ENCODE data around the gene WDFY4. TPM values are rescaled to one million over a fixed set of nuclear protein-coding genes. Genes with fewer than 3 reads are reported as not detected.

WDFY4 gene
- total and polyA plus RNA-seq, 9 donors: 1.2 to 3.9 (median 2.4) TPM

DNA sequence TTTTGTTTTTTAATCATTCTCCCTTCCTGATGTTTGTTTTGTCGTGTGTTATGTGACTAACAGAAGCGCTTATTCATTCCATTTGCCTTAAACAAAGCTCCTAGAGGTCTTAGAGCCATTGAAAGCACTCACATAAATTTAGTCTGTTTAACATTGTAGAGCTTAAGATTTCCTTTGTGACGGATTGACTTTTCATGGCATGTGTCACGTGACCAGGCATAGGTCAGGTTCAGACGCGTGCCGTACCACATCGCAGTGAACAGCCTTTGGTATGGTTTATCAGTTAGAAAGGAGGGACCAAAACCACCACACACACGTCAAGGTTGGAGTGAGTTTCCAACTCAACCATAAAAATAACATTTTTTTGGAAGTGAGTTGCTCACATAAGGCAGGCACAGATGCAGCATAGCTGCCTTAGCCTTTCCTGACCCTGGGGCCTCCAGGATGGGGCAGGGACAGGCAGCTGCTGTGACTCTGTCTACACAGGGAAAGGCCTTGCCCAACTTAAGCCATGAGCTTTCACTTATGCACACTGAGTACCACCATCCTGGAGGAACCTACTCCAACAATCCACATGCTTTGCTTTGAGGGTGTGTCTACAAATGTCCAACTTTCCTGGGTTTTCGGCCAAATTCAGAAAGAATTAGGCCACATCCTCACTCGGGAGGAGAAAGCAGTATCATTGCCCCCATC, 55.5 kb downstream of the WDFY4 start:
- no peak overlapping the region for H3K27ac ChIP-seq (ENCODE audit: low read length)
- no peak for DNase-seq
- H3K4me1 ChIP-seq (ENCODE audit: control insufficient read depth, insufficient read depth, low read length): peaks cover 6% of the 10 kb centered on the region
- H3K27me3 ChIP-seq (ENCODE audit: control insufficient read depth, insufficient read depth, low read length): no peaks in the 10 kb centered on the region
- no peaks in the 10 kb centered on the region for H3K9me3 ChIP-seq (replicated peaks; ENCODE audit: control insufficient read depth, low read depth, low read length)
- no peaks in the 10 kb centered on the region for H3K36me3 ChIP-seq (ENCODE audit: control insufficient read depth, insufficient read depth, low read length)
- no peak overlapping the region for H3K4me3 ChIP-seq (ENCODE audit: low read length)
- 59% methylated on average over 2 of the region's 11 CpGs for WGBS (ENCODE audit: insufficient coverage)

- no peaks in the 10 kb centered on the region for H3K36me3 ChIP-seq (ENCODE audit: control insufficient read depth, insufficient read depth, low read length)
- WGBS (ENCODE audit: insufficient coverage): 20% methylated on average over 1 of the region's 2 CpGs
- H3K4me3 ChIP-seq (ENCODE audit: low read length): no peak overlapping the region
- peak; percentile 57 for DNase-seq
- no peak overlapping the region for H3K27ac ChIP-seq (ENCODE audit: low read length)
- peaks cover 6% of the 10 kb centered on the region for H3K4me1 ChIP-seq (ENCODE audit: control insufficient read depth, insufficient read depth, low read length)
- no peaks in the 10 kb centered on the region for H3K9me3 ChIP-seq (replicated peaks; ENCODE audit: control insufficient read depth, low read depth, low read length)
- no peaks in the 10 kb centered on the region for H3K27me3 ChIP-seq (ENCODE audit: control insufficient read depth, insufficient read depth, low read length)
These were observed 56.3 kb downstream of the WDFY4 start for GRCh38 chr10:48740988-48741387.

DNA sequence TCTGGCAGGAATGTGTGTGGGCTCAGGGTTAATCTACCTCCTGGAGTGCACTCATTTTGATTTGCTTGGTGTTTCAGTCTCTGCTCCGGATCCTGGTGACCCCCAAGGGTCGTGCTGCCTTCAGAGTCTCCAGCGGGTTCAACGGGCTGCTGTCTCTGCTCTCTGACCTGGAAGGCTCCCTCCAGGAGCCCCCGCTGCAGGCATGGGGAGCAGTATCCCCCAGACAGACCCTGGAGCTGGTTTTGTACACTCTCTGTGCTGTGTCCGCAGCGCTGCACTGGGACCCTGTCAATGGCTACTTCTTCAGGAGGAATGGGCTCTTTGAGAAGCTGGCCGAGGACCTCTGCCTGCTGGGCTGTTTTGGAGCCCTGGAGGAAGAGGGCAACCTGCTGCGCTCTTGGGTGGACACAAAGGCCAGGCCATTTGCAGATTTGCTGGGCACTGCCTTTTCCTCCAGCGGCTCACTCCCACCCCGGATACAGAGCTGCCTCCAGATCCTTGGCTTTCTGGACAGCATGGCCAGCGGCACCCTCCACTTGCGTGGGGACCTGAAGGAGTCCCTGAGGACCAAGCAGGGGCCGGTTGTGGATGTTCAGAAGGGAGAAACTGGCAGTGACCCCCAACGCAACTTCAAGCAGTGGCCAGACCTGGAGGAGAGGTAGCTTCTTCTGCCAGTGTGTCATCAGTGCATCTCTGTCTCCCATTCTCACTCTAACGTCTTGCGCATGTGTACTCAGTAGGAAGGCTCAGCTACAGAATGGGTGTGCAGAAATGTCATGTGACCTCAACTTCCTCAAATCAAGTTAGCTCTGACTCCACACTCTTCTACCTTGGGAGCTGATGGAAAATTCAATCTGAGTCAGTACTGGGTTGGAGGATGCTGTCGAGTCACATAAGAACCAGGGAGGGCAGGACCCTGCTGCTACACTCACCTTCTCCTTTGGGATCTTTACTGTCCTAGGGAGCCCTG, 58.5 kb downstream of the WDFY4 start:
- no peak for DNase-seq
- Histone ChIP-seq H3K27me3 (ENCODE audit: control insufficient read depth, insufficient read depth, low read length) (no peaks in the 10 kb centered on the region), H3K9me3 (replicated peaks; ENCODE audit: control insufficient read depth, low read depth, low read length) (no peaks in the 10 kb centered on the region), H3K4me1 (ENCODE audit: control insufficient read depth, insufficient read depth, low read length) (peaks cover 6% of the 10 kb centered on the region), H3K27ac (ENCODE audit: low read length) (no peak overlapping the region), H3K36me3 (ENCODE audit: control insufficient read depth, insufficient read depth, low read length) (no peaks in the 10 kb centered on the region), H3K4me3 (ENCODE audit: low read length) (no peak overlapping the region)
- WGBS (ENCODE audit: insufficient coverage): 90% methylated on average over 10 of the region's 18 CpGs

DNA sequence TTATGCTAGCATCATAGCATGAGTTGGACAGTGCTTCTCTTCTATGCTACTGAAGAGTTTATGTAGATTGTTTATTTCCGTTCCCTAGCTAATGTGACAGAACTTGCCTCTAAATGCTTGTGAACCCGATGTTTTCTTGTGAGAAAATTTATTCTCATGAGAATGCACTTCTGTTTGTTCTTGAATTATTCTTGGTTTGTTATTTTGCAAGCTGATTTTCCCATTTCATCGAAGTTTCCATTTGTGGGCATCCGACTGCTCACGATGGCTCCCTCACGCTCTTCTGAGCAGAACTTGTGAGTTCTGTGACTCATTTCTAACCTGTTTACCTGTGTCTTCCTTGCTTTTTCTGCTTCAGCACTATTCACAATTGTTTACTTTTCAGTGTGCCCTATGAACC, 59.9 kb downstream of the WDFY4 start:
- no peaks in the 10 kb centered on the region for H3K27me3 ChIP-seq (ENCODE audit: control insufficient read depth, insufficient read depth, low read length)
- H3K36me3 ChIP-seq (ENCODE audit: control insufficient read depth, insufficient read depth, low read length): no peaks in the 10 kb centered on the region
- no peak overlapping the region for H3K4me3 ChIP-seq (ENCODE audit: low read length)
- 98% methylated on average over 4 of the region's 6 CpGs for WGBS (ENCODE audit: insufficient coverage)
- H3K9me3 ChIP-seq (replicated peaks; ENCODE audit: control insufficient read depth, low read depth, low read length): no peaks in the 10 kb centered on the region
- H3K27ac ChIP-seq (ENCODE audit: low read length): no peak overlapping the region
- peaks cover 6% of the 10 kb centered on the region for H3K4me1 ChIP-seq (ENCODE audit: control insufficient read depth, insufficient read depth, low read length)
- DNase-seq: no peak

DNA sequence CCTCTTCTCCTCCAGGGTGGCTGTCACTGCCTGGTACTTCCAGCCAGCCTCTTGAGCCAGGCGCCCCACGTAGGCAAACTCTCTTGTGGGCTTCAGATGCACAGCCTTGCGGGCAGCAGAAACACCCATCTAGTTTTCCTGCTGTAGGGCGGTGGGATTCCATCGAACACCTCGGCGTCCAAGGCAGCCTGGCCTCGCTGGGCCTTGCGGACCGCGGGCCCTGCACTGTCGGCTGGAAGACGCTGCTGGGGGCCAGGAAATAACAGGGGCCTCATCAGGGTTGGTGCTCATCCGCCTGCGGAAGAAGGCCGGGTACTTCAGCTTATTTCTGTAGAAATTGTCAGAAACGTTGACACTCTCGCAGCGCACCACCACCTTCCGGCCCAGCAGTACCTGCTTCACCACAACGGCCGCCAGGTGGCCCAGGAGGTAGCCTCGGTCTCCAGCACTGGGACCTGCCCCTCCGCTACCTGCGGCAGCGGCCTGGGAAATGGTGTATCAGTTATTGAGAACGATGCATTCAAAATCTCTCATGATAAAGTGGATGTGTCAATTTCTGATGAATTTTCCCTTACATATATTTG, 61.1 kb downstream of the WDFY4 start:
- Histone ChIP-seq H3K9me3 (replicated peaks; ENCODE audit: control insufficient read depth, low read depth, low read length) (no peaks in the 10 kb centered on the region), H3K36me3 (ENCODE audit: control insufficient read depth, insufficient read depth, low read length) (no peaks in the 10 kb centered on the region), H3K4me1 (ENCODE audit: control insufficient read depth, insufficient read depth, low read length) (no peaks in the 10 kb centered on the region), H3K27ac (ENCODE audit: low read length) (no peak overlapping the region), H3K27me3 (ENCODE audit: control insufficient read depth, insufficient read depth, low read length) (no peaks in the 10 kb centered on the region), H3K4me3 (ENCODE audit: low read length) (no peak overlapping the region)
- 67% methylated on average over 22 of the region's 27 CpGs for WGBS (ENCODE audit: insufficient coverage)
- DNase-seq: no peak

DNA sequence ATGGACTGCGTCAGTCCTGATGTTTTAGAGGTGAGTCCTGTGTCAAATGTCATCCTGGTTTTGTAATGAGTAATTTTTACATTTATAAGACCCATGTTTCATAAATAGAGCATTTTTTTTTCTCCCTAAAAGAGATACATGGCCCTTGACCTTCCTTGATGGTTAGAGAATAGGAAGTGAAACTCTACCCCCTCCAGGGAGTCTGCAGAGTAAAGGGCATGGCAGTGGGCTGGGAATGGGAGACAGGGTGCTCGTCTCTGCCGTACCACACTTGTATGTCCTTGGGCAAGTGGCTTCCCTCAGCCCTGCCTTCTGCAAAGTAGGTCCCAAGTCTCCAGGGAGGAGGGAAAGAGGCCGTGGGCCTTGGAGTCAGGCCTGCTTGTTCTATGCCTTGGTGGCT, 63.9 kb downstream of the WDFY4 start:
- H3K4me3 ChIP-seq (ENCODE audit: low read length): no peak overlapping the region
- no peaks in the 10 kb centered on the region for H3K9me3 ChIP-seq (replicated peaks; ENCODE audit: control insufficient read depth, low read depth, low read length)
- H3K27ac ChIP-seq (ENCODE audit: low read length): no peak overlapping the region
- H3K36me3 ChIP-seq (ENCODE audit: control insufficient read depth, insufficient read depth, low read length): no peaks in the 10 kb centered on the region
- WGBS (ENCODE audit: insufficient coverage): no CpG with 5 or more reads among the region's 4 CpGs
- H3K4me1 ChIP-seq (ENCODE audit: control insufficient read depth, insufficient read depth, low read length): no peaks in the 10 kb centered on the region
- no peak for DNase-seq
- peaks cover 2% of the 10 kb centered on the region for H3K27me3 ChIP-seq (ENCODE audit: control insufficient read depth, insufficient read depth, low read length)

DNA sequence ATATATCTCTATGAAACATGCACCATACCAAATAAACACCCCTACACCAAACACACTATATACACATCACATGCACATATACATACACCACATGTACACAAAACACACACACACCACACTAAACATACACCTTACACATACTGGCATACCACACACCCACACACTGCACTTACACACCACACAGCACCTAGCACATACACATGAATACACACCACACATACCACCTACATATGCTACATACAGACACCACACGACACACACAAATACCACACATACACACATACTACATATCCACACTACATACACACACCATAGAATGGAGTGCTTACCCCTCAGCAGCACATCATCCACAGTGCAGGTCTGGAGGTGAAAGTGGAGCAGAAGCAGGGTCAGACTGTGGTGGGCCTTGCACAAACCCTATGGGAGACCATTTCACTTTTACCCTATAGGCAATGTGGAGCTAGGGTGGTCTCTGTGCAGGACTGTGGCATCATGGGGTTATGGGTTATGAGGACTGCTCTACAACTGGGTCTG, 64.6 kb downstream of the WDFY4 start:
- Histone ChIP-seq H3K9me3 (replicated peaks; ENCODE audit: control insufficient read depth, low read depth, low read length) (no peaks in the 10 kb centered on the region), H3K27me3 (ENCODE audit: control insufficient read depth, insufficient read depth, low read length) (peaks cover 2% of the 10 kb centered on the region), H3K4me1 (ENCODE audit: control insufficient read depth, insufficient read depth, low read length) (no peaks in the 10 kb centered on the region), H3K4me3 (ENCODE audit: low read length) (no peak overlapping the region), H3K36me3 (ENCODE audit: control insufficient read depth, insufficient read depth, low read length) (no peaks in the 10 kb centered on the region), H3K27ac (ENCODE audit: low read length) (no peak overlapping the region)
- no peak for DNase-seq
- WGBS (ENCODE audit: insufficient coverage): no CpG with 5 or more reads among the region's 1 CpG

GRCh38 chr10:48750019-48750418, 65.3 kb downstream of the WDFY4 start:
- H3K27ac ChIP-seq (ENCODE audit: low read length): no peak overlapping the region
- H3K36me3 ChIP-seq (ENCODE audit: control insufficient read depth, insufficient read depth, low read length): no peaks in the 10 kb centered on the region
- no peaks in the 10 kb centered on the region for H3K4me1 ChIP-seq (ENCODE audit: control insufficient read depth, insufficient read depth, low read length)
- no peaks in the 10 kb centered on the region for H3K9me3 ChIP-seq (replicated peaks; ENCODE audit: control insufficient read depth, low read depth, low read length)
- DNase-seq: no peak
- peaks cover 2% of the 10 kb centered on the region for H3K27me3 ChIP-seq (ENCODE audit: control insufficient read depth, insufficient read depth, low read length)
- WGBS (ENCODE audit: insufficient coverage): 67% methylated on average over 1 of the region's 1 CpG
- H3K4me3 ChIP-seq (ENCODE audit: low read length): no peak overlapping the region

GRCh38 chr10:48750991-48751390, 66.3 kb downstream of the WDFY4 start:
- Histone ChIP-seq H3K36me3 (ENCODE audit: control insufficient read depth, insufficient read depth, low read length) (no peaks in the 10 kb centered on the region), H3K9me3 (replicated peaks; ENCODE audit: control insufficient read depth, low read depth, low read length) (no peaks in the 10 kb centered on the region), H3K4me1 (ENCODE audit: control insufficient read depth, insufficient read depth, low read length) (no peaks in the 10 kb centered on the region), H3K27ac (ENCODE audit: low read length) (no peak overlapping the region), H3K4me3 (ENCODE audit: low read length) (no peak overlapping the region), H3K27me3 (ENCODE audit: control insufficient read depth, insufficient read depth, low read length) (peaks cover 2% of the 10 kb centered on the region)
- DNase-seq: no peak
- 89% methylated on average over 5 of the region's 5 CpGs for WGBS (ENCODE audit: insufficient coverage)

- Histone ChIP-seq H3K4me1 (ENCODE audit: control insufficient read depth, insufficient read depth, low read length) (no peaks in the 10 kb centered on the region), H3K9me3 (replicated peaks; ENCODE audit: control insufficient read depth, low read depth, low read length) (no peaks in the 10 kb centered on the region), H3K4me3 (ENCODE audit: low read length) (no peak overlapping the region), H3K27ac (ENCODE audit: low read length) (no peak overlapping the region), H3K27me3 (ENCODE audit: control insufficient read depth, insufficient read depth, low read length) (peaks cover 2% of the 10 kb centered on the region), H3K36me3 (ENCODE audit: control insufficient read depth, insufficient read depth, low read length) (no peaks in the 10 kb centered on the region)
- 85% methylated on average over 5 of the region's 5 CpGs for WGBS (ENCODE audit: insufficient coverage)
- no peak for DNase-seq
These were observed 67.1 kb downstream of the WDFY4 start for GRCh38 chr10:48751730-48752129.

Data from muscle of leg (tissue), 11 donors.